Immature natural killer cell (primary cell): ENCODE data around the gene ZNF254. TPM values are rescaled to one million over a fixed set of nuclear protein-coding genes. Genes with fewer than 3 reads are reported as not detected.

Experiments used
- DNase-seq, 3 donors: peaks; one replicate each; pipeline ENCODE4 v3.0.0; 2022; ENCODE audit warnings: mixed read lengths in 1 of 3
- H3K27ac Mint-ChIP-seq, 6 donors: one replicate each; pipeline ENCODE4 v1.8.0; 2020; ENCODE audit warnings: mixed read lengths in 6 of 6, mild to moderate bottlenecking in 5 of 6, inconsistent platforms in 4 of 6, moderate library complexity in 3 of 6
- H3K27me3 Mint-ChIP-seq, 3 donors: one replicate each; pipeline ENCODE4 v1.8.0; 2020 to 2021; ENCODE audit warnings: low read depth in 3 of 3, mild to moderate bottlenecking in 3 of 3, mixed read lengths in 3 of 3, moderate library complexity in 3 of 3, inconsistent platforms in 1 of 3
- H3K36me3 Mint-ChIP-seq, 3 donors: one replicate each; pipeline ENCODE4 v1.8.0; 2020; ENCODE audit warnings: mixed read lengths in 3 of 3, inconsistent platforms in 2 of 3, mild to moderate bottlenecking in 2 of 3
- H3K4me1 Mint-ChIP-seq, 2 donors: one replicate each; pipeline ENCODE4 v1.8.0; 2020; ENCODE audit warnings: inconsistent platforms in 2 of 2, mild to moderate bottlenecking in 2 of 2, mixed read lengths in 2 of 2, moderate library complexity in 1 of 2
- H3K4me3 Mint-ChIP-seq, 5 donors: one replicate each; pipeline ENCODE4 v1.8.0; 2020; ENCODE audit warnings: mild to moderate bottlenecking in 5 of 5, mixed read lengths in 5 of 5, inconsistent platforms in 3 of 5, moderate library complexity in 3 of 5
- H3K9me3 Mint-ChIP-seq, 6 donors: one replicate each; pipeline ENCODE4 v1.8.0; 2020; ENCODE audit warnings: mild to moderate bottlenecking in 6 of 6, mixed read lengths in 6 of 6, inconsistent platforms in 4 of 6, moderate library complexity in 3 of 6
- polyA plus RNA-seq, 3 donors: library from polyadenylated mRNA; unstranded; fragments of 300-500 nt; fragmentation: Illumina TruSeq; gene quantifications; one replicate each; pipeline ENCODE4 v1.2.3, GENCODE V29; 2021

The ZNF254 gene
- polyA plus RNA-seq, 3 donors from 2014 or later, result 4.4 to 6.9 (median 5.7) TPM

GRCh38 chr19:24178207-24178606 lies 91.2 kb downstream of the ZNF254 start:
- Mint-ChIP-seq H3K4me3 (no peak overlapping the region), H3K27ac (no peak overlapping the region), H3K27me3 (peaks cover 0 to 3% (median 0%) of the 10 kb centered on the region in 3 donors), H3K9me3 (peaks cover 12 to 60% (median 56%) of the 10 kb centered on the region in 6 donors), H3K4me1 (no peaks in the 10 kb centered on the region), H3K36me3 (peaks cover 2 to 6% (median 4%) of the 10 kb centered on the region in 3 donors)
- DNase-seq, result no peak

Other genes with a start within 250 kb of the ZNF254 start
- 1 to 10 TPM in 2 of 3 donors, not detected in 1; 1.4 to 1.8 TPM for gene ZNF726, start 172.3 kb upstream of the ZNF254 start, polyA plus RNA-seq